GM11168 (cell line): ENCODE results near the gene PRKG1.
"Not testable (repeated sequence)": the region's sequence is repeated elsewhere in the genome, so short reads cannot be mapped to it uniquely, and the experiment has no call there.

Source experiments
- in situ Hi-C: fragments of 300-500 bp; cut with MboI; formaldehyde crosslinking; loops from one replicate; pipeline ENCODE4 v1.12.0; 2022; ENCODE audit warnings: low sequenced_read_pairs; ENCODE audit not compliant: unreplicated experiment

The PRKG1 gene

DNA sequence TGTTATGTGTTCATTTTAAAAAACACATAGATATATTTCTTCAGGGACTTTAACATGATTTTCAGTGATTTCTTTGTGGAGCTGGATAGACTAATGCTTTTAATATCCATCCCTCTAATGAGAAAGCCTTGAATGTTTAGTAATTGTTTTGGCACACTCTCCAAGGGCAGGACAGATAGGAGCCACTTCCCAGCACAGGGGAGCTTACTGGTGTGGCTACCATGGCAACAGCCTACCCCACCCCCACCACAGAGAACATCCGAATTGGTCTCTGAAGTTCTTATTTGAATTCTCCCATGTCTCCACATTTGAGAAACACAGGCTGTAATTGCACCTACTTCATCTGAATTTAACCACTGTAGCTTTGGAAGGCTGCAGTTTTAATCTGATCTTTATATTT is 87.7 kb downstream of the PRKG1 start:
- in situ Hi-C loops, result no loop called here

DNA sequence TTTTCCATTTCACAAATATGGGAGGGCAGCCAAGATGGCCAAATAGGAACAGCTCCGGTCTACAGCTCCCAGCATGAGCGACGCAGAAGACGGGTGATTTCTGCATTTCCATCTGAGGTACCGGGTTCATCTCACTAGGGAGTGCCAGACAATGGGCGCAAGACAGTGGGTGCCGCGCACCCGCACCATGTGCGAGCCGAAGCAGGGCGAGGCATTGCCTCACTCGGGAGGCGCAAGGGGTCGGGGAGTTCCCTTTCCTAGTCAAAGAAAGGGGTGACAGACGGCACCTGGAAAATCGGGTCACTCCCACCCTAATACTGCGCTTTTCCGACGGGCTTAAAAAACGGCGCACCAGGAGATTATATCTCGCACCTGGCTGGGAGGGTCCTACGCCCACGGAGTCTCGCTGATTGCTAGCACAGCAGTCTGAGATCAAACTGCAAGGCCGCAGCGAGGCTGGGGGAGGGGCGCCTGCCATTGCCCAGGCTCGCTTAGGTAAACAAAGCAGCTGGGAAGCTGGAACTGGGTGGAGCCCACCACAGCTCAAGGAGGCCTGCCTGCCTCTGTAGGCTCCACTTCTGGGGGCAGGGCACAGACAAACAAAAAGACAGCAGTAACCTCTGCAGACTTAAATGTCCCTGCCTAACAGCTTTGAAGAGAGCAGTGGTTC is 89.2 kb downstream of the PRKG1 start:
- in situ Hi-C loops, result not testable (repeated sequence)

DNA sequence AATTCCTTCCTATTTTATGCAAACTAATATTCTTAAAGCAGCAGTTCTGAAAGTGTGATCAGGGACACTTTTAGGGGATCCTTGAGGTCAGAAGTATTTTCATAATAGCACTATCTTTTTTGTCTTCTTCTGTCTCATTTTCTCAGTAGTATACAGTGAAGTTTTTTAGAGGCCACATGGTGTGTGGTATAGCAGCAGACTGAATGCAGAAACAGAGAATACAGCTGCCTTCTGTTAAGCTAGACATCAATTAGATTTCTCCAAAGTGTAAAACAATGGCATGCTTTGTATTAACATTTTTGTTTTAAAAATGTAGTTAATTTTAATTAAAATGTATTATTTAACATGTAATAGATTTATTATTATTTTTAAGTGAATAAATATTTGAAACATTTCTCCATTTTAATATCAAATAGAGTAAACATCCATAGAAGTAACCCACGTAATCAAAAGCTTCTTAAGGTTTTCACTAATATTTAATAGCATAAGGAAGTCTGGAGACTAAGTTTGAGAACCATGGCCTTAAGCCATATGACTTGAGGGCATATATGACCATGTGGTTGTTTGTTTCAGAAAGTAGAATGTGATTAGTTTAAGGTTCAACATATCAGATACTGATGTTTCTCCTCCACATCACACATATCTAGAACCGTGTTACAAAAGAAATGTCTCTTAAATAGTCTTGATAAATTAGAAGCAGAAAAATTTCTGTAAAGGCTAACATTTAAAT is 94.0 kb downstream of the PRKG1 start:
- in situ Hi-C loops, result no loop called here

DNA sequence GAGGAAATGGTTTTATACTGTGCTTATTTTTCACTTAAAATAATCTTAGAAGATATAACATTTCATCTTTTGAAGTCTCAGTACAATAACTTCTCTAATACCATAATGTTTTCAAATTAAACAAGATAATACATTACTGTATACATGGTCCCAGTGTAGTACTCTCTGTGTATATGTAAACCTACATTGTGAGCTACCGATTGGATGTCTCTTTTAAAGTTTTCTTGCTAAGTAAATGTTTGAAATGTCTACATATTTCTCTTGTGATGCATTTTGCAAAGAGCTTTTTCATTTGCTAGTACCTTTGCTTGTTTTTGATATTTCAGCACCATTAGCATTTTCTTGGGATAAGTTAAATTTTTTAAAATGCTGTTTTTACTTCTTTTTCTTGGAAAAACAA is 94.8 kb downstream of the PRKG1 start:
- in situ Hi-C loops, result no loop called here

DNA sequence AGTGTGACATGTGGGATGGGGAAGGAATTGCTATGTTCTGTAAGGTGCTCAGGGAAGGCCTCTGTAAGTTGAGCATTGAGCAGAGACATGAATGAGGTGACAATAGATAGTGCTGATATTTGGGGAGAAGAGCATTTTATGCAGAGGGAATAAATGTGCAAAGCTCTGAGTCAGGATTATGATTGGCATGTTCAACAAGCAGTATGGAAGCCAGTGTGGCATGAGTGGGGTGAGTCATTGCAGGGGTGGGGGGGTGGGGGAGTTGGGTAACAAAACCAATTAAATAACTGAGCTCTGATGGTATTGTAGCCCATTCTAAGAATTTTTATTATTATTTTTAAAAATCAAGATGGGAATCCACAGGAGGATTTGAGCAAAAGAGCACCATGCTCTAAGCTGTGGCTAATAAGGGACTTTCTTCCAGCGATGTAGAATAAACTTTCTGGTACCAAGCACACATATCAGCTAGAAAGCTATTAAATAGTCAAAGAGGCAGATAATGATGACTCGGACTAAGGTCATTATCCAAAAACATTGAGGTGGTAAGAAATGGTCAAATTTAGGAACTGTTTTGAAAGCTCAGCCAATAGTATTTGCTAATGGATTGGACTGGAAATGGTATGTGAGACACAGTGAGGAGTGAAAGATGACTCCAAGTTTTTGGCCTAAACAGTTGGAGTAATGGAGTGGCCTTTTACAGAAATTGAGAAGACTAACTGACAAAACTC is 96.4 kb downstream of the PRKG1 start:
- in situ Hi-C loops, result no loop called here

DNA sequence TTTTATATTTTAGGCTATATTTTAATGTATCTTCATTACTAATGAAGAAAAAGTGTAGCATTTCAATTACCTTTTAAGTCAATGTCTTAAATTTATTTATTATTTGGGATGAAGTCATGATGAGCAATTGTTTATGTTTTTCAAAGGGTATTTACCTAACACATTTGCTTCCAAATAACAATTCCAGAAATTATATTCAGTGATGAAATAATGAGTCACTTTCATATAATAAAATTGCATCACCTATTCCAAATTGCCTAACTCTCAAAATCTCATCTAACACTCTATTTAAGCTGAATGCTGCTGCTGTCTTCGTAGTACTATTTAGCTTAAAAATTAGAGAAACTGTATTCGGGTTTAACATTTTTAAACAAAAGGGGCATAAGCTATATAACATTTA is 97.7 kb downstream of the PRKG1 start:
- in situ Hi-C loops, result no loop called here

DNA sequence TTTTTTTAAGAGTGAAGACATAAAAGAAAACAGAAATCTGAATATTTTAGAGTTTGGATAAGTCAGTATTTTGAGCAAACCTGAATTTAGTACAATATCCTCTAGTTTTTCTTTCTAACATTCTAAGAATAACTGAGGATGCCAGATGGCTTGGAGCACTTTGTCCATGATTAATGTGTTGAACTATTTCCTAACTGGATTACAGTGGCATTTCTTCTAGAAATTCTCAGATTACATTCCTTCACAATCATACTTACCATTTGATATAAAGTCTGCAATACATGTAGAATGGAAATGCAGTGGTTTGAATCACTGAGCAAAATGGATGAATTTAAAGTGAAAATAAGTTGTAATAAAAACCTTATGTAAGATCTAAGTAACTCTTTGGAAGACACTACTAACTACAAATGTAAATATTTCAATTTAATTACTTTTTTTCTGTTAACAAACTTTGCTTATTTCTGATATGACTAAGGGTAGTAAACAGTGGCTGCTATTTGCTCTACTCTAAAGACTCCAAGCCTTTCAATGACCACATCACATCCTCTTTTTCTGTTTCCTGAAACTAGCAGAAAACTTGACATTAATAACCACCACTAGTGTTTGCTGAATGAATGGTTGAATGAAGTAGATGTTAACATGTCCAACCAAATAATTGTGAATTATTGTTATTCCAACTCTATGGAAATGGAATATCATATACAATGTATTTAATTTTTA is 102.8 kb downstream of the PRKG1 start:
- in situ Hi-C loops, result no loop called here

DNA sequence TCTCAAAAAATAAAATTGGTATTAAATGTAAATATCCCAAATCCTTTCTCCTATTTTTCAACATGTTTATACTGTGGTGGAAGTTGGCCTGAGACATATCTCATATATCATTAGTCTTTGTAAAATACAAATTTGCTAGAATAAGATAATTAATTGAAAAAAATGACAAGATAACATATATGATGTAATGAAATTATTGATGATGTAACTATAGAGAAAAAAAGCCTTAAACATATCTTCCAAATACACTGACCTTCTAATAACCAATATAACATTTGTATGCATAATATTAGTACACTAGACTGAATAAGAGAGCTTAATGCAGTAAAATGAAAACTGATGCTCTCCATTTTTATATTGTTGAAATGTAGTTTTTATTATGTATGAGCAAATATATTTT is 104.3 kb downstream of the PRKG1 start:
- in situ Hi-C loops, result no loop called here

DNA sequence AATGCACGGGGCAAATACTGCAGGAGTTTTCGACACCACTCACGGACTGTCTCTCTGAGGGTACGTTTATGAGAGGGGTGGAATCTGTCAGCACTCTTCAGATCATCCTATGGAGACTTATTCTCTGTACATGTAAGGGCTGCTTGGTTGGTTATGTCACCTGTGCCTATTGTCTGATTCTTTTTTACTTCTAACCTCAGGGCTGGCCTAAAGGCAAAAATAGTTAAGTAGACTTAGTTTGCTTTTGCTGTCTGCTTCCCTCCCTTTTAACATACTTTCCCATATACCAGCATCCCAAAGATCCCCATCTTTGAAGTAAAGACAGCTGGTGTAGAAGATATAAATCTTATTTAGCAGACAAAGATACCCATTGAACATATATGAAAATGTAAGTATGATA is 105.9 kb downstream of the PRKG1 start:
- in situ Hi-C loops, result no loop called here

DNA sequence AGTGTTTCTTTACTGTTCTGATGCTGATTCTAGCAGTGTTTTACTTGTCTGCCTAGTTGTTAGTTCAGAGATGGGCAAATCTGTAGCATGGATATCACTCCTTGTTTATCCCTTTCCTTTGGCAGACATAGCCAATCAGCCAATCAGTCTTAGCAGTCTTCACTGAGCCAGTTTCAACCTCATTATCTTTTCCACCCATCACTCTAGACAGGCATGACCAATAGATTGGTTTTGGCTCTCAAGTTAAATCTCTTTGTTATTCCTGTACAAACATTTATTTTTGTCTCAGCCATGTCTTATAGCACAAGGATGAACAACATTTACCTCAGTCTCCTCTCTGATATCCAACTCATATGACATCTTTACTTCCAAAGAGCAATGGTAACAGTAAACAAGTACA is 109.5 kb downstream of the PRKG1 start:
- in situ Hi-C loops, result no loop called here

DNA sequence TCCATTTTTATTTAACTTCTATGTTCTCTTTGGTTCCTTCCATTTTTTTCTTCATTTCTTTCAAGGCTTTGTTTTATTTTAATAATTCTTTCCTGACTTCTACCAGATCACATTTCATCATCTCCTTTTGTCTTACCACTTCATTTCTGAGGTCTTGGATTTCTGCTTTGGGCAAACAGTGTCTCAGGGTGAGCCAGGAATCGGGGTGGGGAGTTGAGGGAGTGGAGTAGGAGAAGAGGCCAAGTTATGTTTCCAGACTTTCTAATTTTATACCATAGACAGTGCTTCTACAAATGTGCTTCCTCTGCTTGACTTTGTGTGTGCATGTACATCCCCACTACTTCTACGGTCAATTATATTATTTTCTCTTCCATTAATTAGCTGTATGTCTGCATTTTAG is 112.1 kb downstream of the PRKG1 start:
- in situ Hi-C loops, result no loop called here

DNA sequence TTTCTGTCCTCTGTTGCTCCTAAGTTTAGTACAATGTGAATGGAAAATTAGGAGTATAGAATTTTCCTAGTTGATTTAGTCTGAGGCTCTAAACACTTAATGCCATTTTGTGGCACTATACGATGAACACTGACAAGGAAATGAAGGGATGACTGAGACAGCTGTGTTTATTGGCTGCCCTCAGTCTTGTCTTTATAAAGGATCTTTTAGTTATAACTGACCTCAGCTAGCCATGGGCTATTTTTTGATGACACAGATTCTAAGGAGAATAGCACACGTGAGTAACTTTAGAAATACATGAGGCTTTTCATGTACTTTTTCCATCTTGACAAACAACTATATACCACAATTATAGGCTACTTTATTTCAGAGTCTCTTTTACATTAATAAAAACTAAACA is 113.7 kb downstream of the PRKG1 start:
- in situ Hi-C loops, result no loop called here

DNA sequence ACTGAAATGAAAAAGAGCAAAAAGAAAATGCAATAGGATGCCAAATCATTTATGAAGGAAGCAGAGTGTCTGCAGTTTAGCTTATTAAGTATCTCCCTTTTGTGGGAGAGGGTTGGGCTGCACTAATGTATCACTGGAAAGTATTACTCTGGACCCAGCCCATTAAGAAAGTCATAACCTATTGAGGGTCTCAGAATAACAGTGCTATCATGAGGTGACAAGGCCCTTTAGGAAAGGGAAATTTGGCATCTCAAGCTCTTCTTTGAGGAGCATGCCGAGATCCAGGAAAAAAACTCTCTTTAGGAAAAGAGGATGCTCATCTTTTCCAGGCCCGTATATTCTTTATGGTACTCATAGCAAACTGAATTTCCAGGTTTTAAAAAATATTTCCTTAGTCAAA is 114.6 kb downstream of the PRKG1 start:
- in situ Hi-C loops, result no loop called here

DNA sequence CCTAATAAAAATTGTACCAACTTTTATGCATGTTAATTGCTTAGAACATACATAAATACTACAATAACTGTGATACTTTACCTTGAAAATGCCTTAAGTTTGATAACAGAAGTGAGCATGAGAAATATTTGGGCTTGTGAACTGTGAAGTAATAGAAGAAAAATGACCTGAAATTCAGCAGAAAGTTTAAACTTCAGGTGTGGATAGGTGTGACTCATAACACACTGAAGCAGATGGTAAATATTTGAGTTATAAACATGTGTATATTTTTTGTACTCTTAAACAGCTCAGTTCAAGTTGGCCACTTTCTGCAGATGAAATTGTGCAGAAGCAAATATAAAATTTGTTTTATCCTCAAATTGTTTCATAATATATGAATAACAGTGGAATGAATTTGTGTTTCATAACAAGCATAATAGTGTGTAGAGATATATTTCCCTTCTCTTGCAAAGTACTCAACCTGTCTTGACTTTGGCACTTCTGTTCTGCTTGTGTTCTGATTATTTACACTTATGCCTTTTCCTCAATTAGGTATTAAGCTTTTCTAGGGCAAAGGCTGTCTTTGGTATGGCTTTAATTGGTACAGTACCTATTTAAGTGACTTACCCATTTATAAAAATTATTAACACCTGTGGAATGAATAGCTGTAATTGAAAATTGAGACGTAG is 122.4 kb downstream of the PRKG1 start:
- in situ Hi-C loops, result no loop called here

DNA sequence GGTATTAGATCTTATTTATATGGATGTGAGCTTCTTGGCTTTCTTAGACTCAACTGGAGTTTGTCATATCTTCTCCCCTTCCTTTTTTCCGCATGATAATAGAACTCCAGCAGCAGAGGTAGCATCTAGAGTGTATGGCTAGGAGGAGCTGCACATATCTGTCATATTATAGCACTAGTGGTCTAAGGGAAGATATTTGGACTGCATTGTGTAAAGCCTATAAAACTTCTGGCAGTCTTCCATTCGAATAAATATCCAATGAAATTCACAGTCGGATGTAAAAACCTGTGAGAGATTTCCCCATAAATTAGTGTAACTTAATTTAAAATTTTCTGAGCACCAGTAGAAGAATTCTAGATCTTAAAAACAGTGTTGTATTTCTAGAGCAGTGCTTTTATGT is 123.9 kb downstream of the PRKG1 start:
- in situ Hi-C loops, result no loop called here

DNA sequence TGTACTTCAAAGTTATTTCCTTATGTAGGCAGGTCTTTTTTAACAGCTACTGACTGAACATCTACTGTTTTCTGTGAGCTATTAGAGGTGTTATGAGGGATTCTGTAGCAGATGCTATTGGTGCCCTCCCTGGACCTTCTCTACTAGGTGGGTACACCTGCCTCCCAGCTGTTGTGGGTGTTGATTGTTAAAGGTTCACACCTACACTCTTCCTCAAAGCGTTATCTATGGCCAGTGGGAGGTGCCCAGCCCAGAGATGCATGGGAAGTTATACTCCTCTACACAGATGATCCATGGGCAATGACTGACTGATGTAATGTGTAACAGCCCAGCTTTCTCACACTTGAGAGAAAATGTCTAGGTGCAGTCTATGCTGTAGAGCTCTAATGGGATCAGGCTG is 127.7 kb downstream of the PRKG1 start:
- in situ Hi-C loops, result no loop called here

DNA sequence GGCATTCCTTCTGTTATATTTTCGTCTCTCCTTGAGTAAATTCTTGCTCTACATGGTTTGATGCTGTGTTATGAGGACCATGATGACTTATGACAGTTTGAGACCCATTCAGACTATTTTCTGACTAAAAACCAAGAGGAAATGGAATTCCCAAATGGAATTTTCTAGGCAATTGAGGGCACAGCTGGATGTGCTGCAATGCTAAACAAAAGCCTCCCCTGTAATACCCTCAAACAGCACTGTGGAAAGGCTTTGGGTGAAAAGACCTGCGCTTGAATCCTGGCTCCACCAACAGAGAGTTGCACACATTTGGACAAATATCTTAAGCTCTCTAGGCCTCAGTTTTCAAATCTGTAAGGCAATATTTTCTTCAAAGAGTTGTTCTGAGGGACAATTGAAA is 129.1 kb downstream of the PRKG1 start:
- in situ Hi-C loops, result no loop called here

DNA sequence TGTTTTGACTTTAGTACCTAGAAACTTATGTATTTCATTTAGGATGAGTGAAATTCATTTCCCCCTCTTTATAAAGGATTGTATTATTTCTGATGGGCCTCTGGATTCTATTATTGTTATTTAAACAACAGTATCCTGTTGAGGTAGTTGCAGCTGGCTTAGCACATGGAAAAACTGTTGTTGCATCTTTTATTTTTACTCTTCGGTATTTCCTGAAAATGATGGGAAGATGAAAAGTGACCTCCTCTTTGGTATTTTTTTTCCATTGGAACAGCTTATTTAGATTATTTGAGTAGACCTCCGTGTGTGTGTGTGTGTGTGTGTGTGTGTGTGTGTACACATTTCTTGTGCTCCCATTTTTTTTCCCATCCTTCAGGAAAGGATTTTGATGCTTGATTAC is 129.8 kb downstream of the PRKG1 start:
- in situ Hi-C loops, result no loop called here

DNA sequence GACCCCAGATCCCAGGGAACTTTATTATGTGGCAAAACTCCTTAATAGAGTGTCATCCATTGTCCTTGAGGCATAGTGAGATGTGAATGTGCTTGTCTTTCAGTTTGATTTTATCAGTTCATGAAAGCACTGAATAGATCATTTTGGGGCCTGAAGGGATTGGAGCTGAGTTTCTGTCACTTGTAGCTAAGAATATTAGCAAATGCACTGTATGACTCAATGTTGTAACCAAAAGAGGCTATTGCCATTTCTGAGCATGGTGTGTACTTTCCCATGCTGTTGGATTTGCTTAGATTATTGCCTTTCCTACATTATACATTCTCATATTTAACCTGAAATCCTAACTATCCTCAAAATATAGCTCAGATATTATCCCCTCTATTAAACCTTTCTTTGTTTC is 130.4 kb downstream of the PRKG1 start:
- in situ Hi-C loops, result no loop called here

DNA sequence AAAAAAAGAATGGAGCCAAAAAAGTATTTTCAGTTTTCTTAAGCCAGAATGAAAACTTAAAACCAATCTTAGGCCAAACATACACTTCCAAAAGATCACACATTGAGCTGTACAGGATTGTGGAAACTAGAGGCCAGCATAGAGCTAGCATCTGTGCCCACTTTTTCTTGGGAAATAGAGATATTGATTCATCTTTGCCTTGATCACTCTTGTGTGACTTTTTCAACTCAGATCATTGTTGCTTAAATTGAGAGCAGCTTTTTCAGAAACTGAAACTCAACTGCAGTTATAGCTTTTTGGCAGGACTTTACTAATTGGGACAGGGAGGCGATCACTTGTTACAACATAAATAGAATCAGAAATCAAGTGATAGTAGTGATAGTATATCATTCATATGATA is 132.2 kb downstream of the PRKG1 start:
- in situ Hi-C loops, result no loop called here
